ENCODE measurements around the gene CREBRF.
"Not testable (repeated sequence)": the region's sequence is repeated elsewhere in the genome, so short reads cannot be mapped to it uniquely, and the experiment has no call there.

CREBRF gene

GRCh38 chr5:173089581-173089980 lies 33.4 kb downstream of the CREBRF start:
- DNase-seq = no peak

- DNase-seq = no peak
Observed at GRCh38 chr5:173090639-173091038, 34.5 kb downstream of the CREBRF start.

- no peak for DNase-seq
Observed at GRCh38 chr5:173091981-173092380, 35.8 kb downstream of the CREBRF start.

- no peak for DNase-seq
Observed at GRCh38 chr5:173093606-173094005, 37.5 kb downstream of the CREBRF start.

- peak; percentile 26 for DNase-seq
Observed at GRCh38 chr5:173094012-173094661, 38.0 kb downstream of the CREBRF start.

- DNase-seq = no peak
Observed at GRCh38 chr5:173098787-173099186, 42.6 kb downstream of the CREBRF start.

- DNase-seq = no peak
Observed at GRCh38 chr5:173099461-173099860, 43.3 kb downstream of the CREBRF start.

- DNase-seq = no peak
Observed at GRCh38 chr5:173101245-173101644, 45.1 kb downstream of the CREBRF start.

GRCh38 chr5:173103411-173103810 lies 47.3 kb downstream of the CREBRF start:
- no peak for DNase-seq

- DNase-seq = no peak
Observed at GRCh38 chr5:173108914-173109313, 52.8 kb downstream of the CREBRF start.

- no peak for DNase-seq
Observed at GRCh38 chr5:173114536-173114935, 58.4 kb downstream of the CREBRF start.

GRCh38 chr5:173119719-173120118 lies 63.6 kb downstream of the CREBRF start:
- DNase-seq = no peak

- DNase-seq = no peak
Observed at GRCh38 chr5:173123416-173123815, 67.3 kb downstream of the CREBRF start.

GRCh38 chr5:173132166-173132565 lies 76.0 kb downstream of the CREBRF start:
- not testable (repeated sequence) for DNase-seq

GRCh38 chr5:173138707-173139106 lies 82.6 kb downstream of the CREBRF start:
- DNase-seq = no peak

- DNase-seq = no peak
Observed at GRCh38 chr5:173139631-173140030, 83.5 kb downstream of the CREBRF start.

- no peak for DNase-seq
Observed at GRCh38 chr5:173140769-173141168, 84.6 kb downstream of the CREBRF start.

- no peak for DNase-seq
Observed at GRCh38 chr5:173143567-173143966, 87.4 kb downstream of the CREBRF start.

- DNase-seq = peak; percentile 99
Observed at GRCh38 chr5:173144200-173145176, 88.3 kb downstream of the CREBRF start, which contains the start of gene BNIP1. Gene BNIP1, plus strand, starts transcription at chr5:173144531. Its CDS starts 15 bp downstream, at chr5:173144546.

GRCh38 chr5:173148354-173148753 lies 92.2 kb downstream of the CREBRF start:
- no peak for DNase-seq

GRCh38 chr5:173152547-173152946 lies 96.4 kb downstream of the CREBRF start:
- DNase-seq = no peak

- DNase-seq = no peak
Observed at GRCh38 chr5:173153842-173154241, 97.7 kb downstream of the CREBRF start.

GRCh38 chr5:173154619-173155018 lies 98.5 kb downstream of the CREBRF start:
- not testable (repeated sequence) for DNase-seq

GRCh38 chr5:173155912-173156311 lies 99.8 kb downstream of the CREBRF start:
- no peak for DNase-seq

All from eye (tissue), 1 donor.